Measurements from ENCODE around the gene IMPA2.

Gene IMPA2

GRCh38 chr18:11990539-11990938 lies 9.2 kb downstream of the IMPA2 start:
- no peak for DNase-seq (ENCODE audit: low read depth)

DNA sequence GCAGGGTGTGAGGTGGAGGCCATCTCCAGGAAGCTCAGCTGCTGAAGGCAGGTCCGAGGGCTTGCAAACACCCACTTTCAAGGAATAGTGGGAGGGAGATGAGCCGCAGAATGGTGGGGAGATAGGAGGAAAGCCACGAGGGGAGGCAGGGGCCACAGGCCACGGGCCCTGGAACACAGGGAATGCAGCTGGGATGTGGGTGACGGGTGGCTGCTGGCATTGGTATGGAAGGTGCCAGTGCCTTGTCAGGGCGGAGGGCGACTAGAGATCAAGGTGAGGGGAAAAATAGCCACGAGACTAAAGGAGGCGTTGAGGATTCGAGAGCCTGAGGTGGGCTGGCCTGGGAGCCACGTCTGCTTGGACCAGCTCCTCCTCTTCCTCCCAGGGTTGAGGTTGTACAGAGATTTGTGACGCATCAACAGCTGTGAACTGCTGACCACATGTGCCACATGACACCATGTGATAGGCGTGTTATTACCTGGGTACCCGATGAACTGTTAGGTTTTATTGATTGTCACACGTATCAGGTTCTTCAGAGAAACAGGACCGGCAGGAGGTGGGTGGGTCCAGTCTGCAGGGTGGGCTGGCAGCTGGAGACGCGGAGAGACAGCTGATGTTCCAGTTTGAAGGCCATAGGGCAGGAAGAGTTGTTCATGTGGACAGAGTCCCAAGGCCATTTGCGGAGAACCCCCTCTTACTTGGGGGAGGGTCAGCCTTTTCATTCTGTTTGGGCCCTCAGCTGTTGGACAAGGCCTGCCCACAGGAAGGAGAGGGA lies 9.9 kb downstream of the IMPA2 start:
- DNase-seq (ENCODE audit: low read depth), result no peak

DNA sequence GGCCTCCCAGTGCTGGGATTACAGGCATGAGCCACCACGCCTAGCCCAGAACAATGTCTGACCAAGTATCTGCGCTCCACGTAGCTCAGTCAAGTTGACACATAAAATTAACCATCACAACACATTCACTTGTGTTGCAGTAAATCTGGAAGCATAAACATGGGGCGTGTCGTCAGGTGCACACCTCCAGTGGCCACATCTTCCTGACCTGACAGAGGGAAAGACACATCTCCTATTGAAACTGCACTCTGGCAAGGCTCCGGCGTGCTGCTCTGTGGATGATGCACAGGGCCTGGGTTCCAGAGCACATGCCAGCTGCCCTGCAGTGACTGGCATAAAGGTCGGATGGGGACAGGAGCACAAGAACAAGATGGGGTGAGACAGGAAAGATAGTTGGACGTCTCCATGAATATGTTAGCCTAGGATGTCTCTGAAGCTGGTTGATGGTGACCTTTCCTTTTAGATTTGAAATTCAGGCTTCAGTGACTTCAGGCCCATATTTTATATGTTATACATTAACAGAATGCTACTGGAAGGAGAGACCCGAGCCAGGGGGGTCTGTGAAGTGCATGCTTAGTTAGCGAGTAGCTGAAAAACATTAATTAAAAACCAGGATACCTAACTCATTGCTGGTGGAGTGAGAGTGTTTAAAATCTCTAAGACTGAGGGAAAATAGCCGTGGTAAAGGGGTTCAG lies 10.9 kb downstream of the IMPA2 start:
- DNase-seq (ENCODE audit: low read depth), result no peak

DNA sequence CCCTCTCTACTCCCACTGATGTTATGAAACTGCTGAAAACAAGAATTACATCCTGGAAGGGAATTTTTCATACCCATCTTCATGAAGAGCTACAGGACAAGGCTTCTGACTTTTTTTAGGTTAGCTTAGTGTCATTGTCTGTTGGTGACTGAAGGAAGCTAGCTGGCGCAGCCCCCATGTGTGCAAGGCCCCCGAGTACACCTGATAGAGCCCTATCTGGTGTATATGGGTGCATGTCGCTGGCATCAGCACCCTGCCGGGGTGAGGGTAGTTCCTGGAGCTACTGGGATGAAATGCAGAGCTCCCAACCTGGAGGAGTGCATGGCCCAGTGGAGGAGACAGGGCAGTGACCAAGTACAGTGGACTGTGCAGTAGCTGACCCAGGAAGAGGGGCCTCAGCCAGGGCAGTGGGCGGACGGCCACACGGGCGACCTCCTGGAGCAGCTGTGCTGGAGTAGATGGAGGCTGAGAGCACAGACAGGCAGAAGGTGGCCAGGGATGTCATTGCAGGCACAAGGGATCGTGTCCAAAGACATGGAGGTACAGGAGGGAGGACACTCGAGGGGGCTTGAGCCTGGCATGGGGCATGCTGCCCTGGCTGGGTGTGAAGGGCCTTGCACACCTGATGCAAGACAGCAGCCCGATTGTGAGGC lies 12.1 kb downstream of the IMPA2 start:
- no peak for DNase-seq (ENCODE audit: low read depth)

DNA sequence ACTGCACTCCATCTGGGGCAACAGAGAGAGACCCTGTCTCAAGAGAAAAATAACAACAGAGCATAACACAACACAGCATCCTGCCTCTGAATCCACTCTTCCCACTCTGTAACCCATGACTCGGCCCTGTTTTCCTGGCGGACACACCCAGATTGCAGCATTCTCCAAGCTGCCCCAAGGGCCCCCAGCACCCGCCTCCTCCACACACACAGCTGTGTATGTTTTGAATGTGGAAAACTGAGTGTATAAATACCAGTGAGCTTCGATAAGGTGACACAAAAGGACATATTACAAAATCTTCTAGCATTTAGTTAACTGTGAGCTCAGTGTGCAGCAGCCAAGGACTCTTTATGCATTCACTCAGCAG lies 13.0 kb downstream of the IMPA2 start:
- DNase-seq (ENCODE audit: low read depth), result peak; percentile 36

DNA sequence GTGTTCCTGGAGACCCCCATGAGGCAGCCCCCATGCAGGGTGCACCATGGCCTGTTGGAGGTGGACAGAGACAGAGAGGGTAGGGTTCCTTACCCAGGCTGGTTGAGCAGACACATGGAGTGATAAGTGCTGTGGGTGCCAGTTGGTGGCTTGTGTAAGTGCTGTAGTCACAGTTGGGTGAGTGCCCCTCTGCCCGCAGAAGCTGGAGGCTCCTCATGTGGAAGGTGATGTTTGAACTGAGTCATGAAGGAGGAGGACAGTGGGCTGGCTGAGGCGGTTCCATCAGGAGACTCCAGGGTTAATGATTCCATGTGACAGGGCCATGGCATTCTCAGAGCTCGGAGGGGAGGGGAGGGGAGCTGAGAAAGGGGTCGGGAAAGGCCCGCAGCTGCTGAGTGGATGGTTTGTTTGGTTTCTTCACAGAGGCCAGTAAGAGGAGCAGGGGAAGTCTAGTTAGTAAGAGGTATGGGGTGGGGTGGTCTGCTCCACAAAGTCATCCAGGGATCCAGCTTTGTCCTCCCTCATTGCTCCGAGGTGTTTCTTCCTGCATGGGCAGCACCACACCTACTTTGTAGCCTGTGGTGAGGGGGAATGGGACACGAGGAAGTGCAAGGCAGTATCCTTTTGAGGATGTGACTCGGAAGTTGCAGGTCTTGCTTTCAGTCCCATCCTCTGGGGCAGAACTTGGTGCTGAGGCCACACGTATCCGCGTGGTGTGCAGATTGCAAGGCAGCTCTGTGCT lies 13.6 kb downstream of the IMPA2 start:
- DNase-seq (ENCODE audit: low read depth), result no peak

DNA sequence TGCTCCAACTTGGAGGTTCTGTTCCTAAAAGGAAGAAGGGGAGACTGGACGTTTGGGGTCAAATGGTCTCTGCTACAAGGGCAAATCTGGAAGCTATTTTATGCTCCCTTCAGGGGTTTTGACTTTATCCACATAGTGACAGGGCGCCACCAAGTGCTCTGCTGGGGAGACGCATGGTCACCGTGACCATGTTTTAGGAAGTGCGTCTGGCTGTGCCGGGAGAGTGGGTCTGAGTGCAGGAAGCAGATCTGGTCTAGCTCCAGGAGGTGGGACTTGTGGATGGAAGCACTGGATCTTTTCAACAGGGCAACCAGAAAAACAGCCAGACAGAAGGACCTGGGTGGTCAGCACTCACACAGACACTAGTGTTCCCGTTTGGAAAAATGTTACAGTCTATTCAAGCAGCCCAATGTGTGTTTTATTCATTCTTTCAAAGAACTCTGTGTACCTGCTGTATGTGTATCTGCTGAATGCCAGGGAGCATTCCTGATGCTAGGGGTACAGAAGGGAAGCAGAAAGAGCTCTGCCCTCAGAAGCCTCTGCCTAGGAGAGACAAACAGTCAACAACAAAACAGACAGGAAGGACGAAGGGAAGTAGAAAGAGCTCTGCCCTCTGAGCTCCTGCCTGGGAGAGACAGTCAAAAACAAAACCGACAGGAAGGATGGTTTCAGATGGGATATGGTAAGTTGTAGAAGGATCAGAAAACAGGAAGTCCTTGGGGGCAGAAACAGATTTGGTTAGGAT lies 14.3 kb downstream of the IMPA2 start:
- peak; percentile 18 for DNase-seq (ENCODE audit: low read depth)

DNA sequence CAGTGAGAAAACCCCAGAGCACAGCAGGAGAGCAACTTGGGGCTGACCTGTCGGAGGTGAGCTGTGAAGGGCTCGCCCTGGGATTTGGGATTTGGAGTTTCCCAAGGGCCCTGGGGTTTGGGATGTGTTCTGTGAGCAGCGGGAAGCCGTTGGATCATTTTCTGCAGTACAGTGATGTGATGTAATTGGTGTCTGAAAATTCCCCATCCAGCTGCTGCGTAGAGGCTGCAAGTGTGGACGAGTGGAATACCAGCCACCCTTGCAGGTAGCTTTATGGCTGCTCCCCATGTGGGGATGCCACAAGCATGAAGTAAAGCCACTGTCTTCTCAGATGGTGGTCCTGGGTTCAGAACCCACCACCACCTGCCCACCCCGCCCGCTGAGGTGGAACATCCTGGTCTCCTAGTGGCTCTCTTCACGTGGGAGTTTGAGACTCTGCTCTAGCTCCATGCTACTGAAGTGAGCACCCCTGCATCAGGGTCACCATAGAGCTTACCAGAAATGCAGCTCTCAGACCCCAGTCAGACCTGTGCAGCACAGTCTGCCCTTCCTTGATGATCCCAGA lies 15.0 kb downstream of the IMPA2 start:
- no peak for DNase-seq (ENCODE audit: low read depth)

DNA sequence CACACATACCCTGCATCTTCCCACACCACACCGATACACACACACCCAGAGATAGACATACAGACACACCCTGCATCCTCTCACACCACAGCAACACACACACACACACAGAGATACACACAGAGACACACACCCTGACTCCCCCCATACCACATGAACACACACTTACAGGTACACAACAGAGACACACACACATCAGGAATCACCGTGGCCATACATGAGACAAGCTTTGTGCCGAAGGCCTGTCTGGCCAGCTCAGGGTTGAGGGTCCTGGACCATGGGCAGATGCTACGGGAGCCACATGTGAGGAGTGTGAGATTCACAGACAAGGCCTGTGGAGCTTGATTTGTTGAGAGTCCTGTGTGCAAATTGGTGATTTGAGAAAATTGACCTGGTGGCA lies 15.6 kb downstream of the IMPA2 start:
- DNase-seq (ENCODE audit: low read depth), result no peak

DNA sequence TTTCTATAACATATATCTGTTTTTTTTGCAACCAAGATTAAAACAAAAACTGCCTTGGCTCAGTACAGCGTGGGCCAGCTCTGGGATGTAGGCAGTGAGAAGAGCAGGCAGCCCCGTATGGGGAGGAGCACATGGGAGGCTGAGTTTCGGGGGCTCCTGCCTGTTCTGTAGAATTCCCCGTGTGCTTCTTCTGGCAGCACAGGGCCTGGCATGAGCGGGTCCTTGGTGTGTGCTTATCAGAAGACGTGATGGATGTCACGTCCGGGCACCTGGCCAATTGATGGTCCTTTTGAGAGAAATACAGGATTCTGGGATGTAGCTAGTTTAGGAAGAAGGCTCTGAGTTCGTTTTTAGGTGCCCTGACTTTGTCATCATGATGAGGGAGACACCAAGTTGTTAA lies 16.2 kb downstream of the IMPA2 start:
- DNase-seq (ENCODE audit: low read depth), result no peak

- DNase-seq (ENCODE audit: low read depth), result no peak
Observed at GRCh38 chr18:11998193-11998592, 16.9 kb downstream of the IMPA2 start.

GRCh38 chr18:11999429-11999828 lies 18.1 kb downstream of the IMPA2 start:
- no peak for DNase-seq (ENCODE audit: low read depth)

DNA sequence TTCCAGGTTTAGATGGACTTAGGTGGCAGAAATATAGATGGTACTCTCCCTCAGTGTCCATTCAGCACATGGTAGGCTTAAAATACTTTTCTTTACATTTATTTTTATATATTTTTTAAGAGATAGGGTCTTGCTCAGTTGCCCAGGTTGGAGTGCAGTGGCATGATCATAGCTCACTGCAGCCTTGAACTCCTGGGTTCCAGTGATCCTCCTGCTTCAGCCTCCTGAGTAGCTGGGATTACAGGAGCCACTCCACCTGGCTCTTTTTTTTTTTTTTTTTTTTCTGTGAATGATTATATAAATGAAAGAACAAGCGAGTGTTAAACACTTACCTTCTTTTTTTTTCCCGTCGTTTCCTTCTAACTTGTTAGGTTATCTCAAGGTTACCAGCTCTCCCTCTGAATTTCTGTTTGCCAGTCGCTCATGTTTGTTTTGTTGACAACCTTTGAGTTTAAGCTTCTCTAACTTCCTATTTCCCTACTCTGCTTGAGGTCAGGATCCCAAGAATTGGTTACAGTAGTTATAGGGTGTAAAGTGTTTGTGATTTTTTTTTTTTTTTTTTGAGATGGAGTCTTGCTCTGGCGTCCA lies 18.9 kb downstream of the IMPA2 start:
- DNase-seq (ENCODE audit: low read depth), result no peak

DNA sequence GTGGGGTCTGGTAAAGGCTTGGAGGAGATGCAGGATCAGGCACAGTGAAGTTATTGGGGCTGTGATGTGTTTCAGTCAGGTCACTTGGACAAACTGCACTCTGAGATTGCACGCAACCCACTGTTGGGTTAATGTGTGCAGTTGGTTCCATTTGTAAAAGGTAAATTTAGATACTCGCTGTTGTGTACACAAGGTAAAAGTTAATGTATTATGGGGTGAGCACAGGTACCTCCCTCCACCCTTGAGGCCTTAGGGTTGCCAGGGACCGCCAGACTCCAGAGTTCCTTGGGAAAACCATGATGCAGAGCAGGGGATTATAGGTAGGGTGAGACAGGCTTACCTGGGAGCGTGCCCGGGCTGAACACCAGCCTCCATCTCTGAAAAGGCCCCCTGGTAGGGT lies 20.1 kb downstream of the IMPA2 start:
- no peak for DNase-seq (ENCODE audit: low read depth)

DNA sequence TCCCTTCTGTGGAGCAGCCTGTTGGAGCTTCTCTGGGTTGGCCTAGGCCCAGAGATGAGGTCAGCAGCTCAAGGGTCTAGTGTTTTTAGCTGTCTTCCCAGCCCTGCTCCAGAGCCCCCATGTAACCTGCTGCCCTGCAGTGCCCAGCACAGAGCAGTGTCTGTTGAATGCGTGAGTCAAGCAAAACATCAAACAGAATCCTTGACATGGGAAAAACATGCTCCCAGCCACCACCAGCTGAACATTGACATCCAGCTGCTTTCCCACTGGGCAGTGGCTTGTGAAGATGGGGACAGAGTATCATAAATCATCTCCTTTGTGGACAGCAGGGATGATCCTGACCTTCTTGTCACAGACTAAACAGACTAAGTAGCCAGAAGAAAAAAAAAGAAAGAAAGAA lies 22.6 kb downstream of the IMPA2 start:
- DNase-seq (ENCODE audit: low read depth), result no peak

GRCh38 chr18:12005538-12006487 lies 24.5 kb downstream of the IMPA2 start:
- DNase-seq (ENCODE audit: low read depth), result no peak

DNA sequence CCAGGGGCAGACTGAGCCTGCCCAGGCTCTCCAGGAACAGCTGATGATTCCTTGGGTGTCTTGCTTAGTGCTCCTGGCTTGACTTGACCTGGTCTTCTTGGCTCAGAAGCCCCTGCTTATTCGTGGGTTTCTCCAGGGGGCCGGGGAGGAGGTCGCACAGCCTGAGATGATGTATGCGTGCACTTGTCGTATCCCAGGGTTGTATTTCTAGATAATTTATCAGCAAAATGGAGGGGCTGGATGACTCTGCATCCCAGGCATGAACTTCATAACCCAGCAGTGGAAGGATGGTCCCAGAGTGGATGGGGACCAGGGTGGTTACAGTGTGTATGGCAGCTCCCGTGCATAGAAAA lies 25.2 kb downstream of the IMPA2 start:
- no peak for DNase-seq (ENCODE audit: low read depth)

GRCh38 chr18:12007063-12007462 lies 25.8 kb downstream of the IMPA2 start:
- no peak for DNase-seq (ENCODE audit: low read depth)

DNA sequence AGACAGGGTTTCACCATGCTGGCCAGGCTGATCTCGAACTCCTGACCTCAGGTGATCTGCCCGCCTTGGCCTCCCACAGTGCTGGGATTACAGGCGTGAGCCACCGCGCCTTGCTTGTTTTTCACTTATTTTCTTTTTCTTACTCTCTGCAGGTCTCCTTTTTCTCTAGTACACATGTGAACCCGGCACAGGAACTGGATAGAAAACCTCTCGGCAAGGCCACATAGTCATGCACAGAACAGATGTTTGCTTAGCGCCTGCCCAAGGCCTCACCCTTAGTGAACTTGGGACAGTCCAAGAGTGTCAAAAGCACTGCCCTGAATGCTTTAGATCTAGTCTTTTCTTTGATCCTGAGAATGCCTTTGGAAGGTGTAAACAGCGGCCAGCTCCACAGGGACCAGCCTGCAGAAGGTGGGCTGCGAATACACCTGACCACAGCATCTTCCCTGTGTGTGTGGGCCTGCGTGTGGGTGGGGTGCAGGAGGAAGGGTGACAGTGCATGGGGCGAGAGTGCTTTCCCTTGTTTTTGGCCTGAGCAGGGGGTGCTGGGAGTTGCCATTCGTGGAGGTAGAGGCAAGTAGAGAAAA lies 27.0 kb downstream of the IMPA2 start:
- DNase-seq (ENCODE audit: low read depth), result no peak
